Measurements from ENCODE around the gene KRT6A.

- TF ChIP-seq POLR2AphosphoS5 (IDR thresholded peaks at IDR 0.05) (no peak), CTCF (IDR thresholded peaks at IDR 0.05) (no peak), POLR2A (IDR thresholded peaks at IDR 0.05) (no peak)
These were observed 35.6 kb upstream of the KRT6A start for GRCh38 chr12:52528641-52529143.

Measured in transverse colon (tissue), 4 donors.